ENCODE results near the gene SRRM3.

SRRM3 gene

DNA sequence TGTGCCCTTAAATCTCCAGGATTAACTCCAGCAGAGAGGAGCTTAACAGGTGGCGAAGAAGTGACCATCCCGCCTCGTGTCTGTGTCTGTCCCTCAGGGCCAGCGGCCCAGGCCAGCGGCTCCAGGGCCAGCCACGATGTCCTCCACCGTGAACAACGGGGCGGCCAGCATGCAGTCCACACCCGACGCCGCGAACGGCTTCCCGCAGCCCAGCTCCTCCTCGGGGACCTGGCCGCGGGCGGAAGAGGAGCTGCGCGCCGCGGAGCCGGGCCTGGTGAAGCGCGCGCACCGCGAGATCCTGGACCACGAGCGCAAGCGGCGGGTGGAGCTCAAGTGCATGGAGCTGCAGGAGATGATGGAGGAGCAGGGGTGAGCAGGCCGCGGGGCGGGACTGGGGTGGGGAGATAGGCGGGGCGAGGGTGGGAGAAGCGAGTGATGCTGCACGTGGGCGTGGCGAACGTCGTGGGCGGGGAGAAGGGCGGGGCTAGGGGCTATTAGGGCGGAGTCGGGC, 33.3 kb downstream of the SRRM3 start:
- Histone ChIP-seq H3K79me2 (ENCODE audit: control insufficient read depth, low read length) (no peaks in the 10 kb centered on the region), H3K36me3 (ENCODE audit: control insufficient read depth, low read length) (no peaks in the 10 kb centered on the region), H4K20me1 (ENCODE audit: control insufficient read depth, insufficient read depth, low read depth, low read length) (no peaks in the 10 kb centered on the region), H3K4me3 (ENCODE audit: low read length) (no peak overlapping the region), H3K27ac (ENCODE audit: low read depth, low read length) (no peak overlapping the region), H3K9me2 (replicated peaks; ENCODE audit: control insufficient read depth, low read length) (no peaks in the 10 kb centered on the region), H3K9me3 (ENCODE audit: control insufficient read depth, insufficient read depth, low read length) (no peaks in the 10 kb centered on the region), H3F3A (ENCODE audit: control insufficient read depth, insufficient read depth) (no peaks in the 10 kb centered on the region), H3K4me1 (ENCODE audit: control insufficient read depth, low read length) (no peaks in the 10 kb centered on the region), H3K27me3 (ENCODE audit: control insufficient read depth, low read length) (0 out of 2 replicates have a peak, but pooled peaks cover 7% of the 10 kb centered on the region), H3K4me2 (ENCODE audit: low read length) (no peak overlapping the region)
- TF ChIP-seq CTCF (IDR thresholded peaks at IDR 0.05; ENCODE audit: low read depth, low read length, poor library complexity, severe bottlenecking): no peak
- no peak for TF ChIP-seq EZH2phosphoT487 (IDR thresholded peaks at IDR 0.05; ENCODE audit: borderline replicate concordance, low read length)

- Histone ChIP-seq H3K9me2 (replicated peaks; ENCODE audit: control insufficient read depth, low read length) (no peaks in the 10 kb centered on the region), H3K27me3 (ENCODE audit: control insufficient read depth, low read length) (0 out of 2 replicates have a peak, but pooled peaks cover 7% of the 10 kb centered on the region), H3K4me1 (ENCODE audit: control insufficient read depth, low read length) (no peaks in the 10 kb centered on the region), H3K36me3 (ENCODE audit: control insufficient read depth, low read length) (no peaks in the 10 kb centered on the region), H4K20me1 (ENCODE audit: control insufficient read depth, insufficient read depth, low read depth, low read length) (no peaks in the 10 kb centered on the region), H3K4me2 (ENCODE audit: low read length) (no peak overlapping the region), H3K4me3 (ENCODE audit: low read length) (no peak overlapping the region), H3K27ac (ENCODE audit: low read depth, low read length) (no peak overlapping the region), H3F3A (ENCODE audit: control insufficient read depth, insufficient read depth) (no peaks in the 10 kb centered on the region), H3K79me2 (ENCODE audit: control insufficient read depth, low read length) (no peaks in the 10 kb centered on the region), H3K9me3 (ENCODE audit: control insufficient read depth, insufficient read depth, low read length) (no peaks in the 10 kb centered on the region)
- TF ChIP-seq CTCF (IDR thresholded peaks at IDR 0.05; ENCODE audit: low read depth, low read length, poor library complexity, severe bottlenecking) (no peak), EZH2phosphoT487 (IDR thresholded peaks at IDR 0.05; ENCODE audit: borderline replicate concordance, low read length) (no peak)
These were observed 34.5 kb downstream of the SRRM3 start for GRCh38 chr7:76236224-76236623.

- H3K4me2 ChIP-seq (ENCODE audit: low read length): no peak overlapping the region
- no peak overlapping the region for H3K4me3 ChIP-seq (ENCODE audit: low read length)
- H3K27me3 ChIP-seq (ENCODE audit: control insufficient read depth, low read length): 0 out of 2 replicates have a peak, but pooled peaks cover 5% of the 10 kb centered on the region
- no peaks in the 10 kb centered on the region for H3K9me3 ChIP-seq (ENCODE audit: control insufficient read depth, insufficient read depth, low read length)
- H3F3A ChIP-seq (ENCODE audit: control insufficient read depth, insufficient read depth): no peaks in the 10 kb centered on the region
- no peaks in the 10 kb centered on the region for H3K4me1 ChIP-seq (ENCODE audit: control insufficient read depth, low read length)
- H3K27ac ChIP-seq (ENCODE audit: low read depth, low read length): no peak overlapping the region
- no peaks in the 10 kb centered on the region for H3K79me2 ChIP-seq (ENCODE audit: control insufficient read depth, low read length)
- H4K20me1 ChIP-seq (ENCODE audit: control insufficient read depth, insufficient read depth, low read depth, low read length): 0 out of 2 replicates have a peak, but pooled peaks cover 4% of the 10 kb centered on the region
- no peaks in the 10 kb centered on the region for H3K9me2 ChIP-seq (replicated peaks; ENCODE audit: control insufficient read depth, low read length)
- TF ChIP-seq EZH2phosphoT487 (IDR thresholded peaks at IDR 0.05; ENCODE audit: borderline replicate concordance, low read length): no peak
- no peak for TF ChIP-seq CTCF (IDR thresholded peaks at IDR 0.05; ENCODE audit: low read depth, low read length, poor library complexity, severe bottlenecking)
- no peaks in the 10 kb centered on the region for H3K36me3 ChIP-seq (ENCODE audit: control insufficient read depth, low read length)
These were observed 36.6 kb downstream of the SRRM3 start for GRCh38 chr7:76238326-76238725.
